ENCODE measurements around the gene CCNH. TPM values are rescaled to one million over a fixed set of nuclear protein-coding genes. Genes with fewer than 3 reads are reported as not detected.

Gene CCNH
- total RNA-seq, 1 donor from 2014 or later = 23.1 TPM

GRCh38 chr5:87405472-87406155, 7.1 kb downstream of the CCNH start:
- Mint-ChIP-seq H3K9me3 (ENCODE audit: low read depth) (peaks cover 4% of the 10 kb centered on the region), H3K27ac (ENCODE audit: unreplicated experiment) (peak overlapping the region; percentile 25), H3K27me3 (ENCODE audit: low read depth) (no peaks in the 10 kb centered on the region), H3K36me3 (ENCODE audit: low read depth) (peaks cover 28% of the 10 kb centered on the region), H3K4me1 (ENCODE audit: low read depth) (peaks cover 5% of the 10 kb centered on the region), H3K4me3 (ENCODE audit: unreplicated experiment) (no peak overlapping the region)
- no peak for TF ChIP-seq CTCF (IDR thresholded peaks at IDR 0.05)
- DNase-seq (ENCODE audit: low spot score) = no peak

DNA sequence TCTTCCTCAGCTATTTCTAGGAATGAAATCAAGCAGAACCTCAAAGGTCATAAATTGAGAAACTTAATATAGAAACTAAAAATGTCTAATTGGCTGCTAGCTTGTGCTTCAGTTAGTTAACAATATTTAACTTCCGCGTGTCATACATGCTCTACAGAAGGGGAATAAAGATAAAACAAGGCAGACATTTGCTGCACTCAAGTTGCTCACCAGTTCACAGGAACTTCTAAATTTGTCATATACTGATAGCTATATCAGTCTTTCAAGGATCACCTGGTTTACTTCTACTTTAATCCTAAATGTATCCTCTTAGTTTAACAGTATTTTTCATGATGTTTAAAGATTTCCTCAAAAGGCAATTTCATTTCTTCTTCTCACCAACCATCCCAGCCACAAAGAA, 8.4 kb downstream of the CCNH start:
- H3K27ac Mint-ChIP-seq (ENCODE audit: unreplicated experiment) = no peak overlapping the region
- DNase-seq (ENCODE audit: low spot score) = no peak
- H3K4me1 Mint-ChIP-seq (ENCODE audit: low read depth) = peaks cover 12% of the 10 kb centered on the region
- peaks cover 4% of the 10 kb centered on the region for H3K9me3 Mint-ChIP-seq (ENCODE audit: low read depth)
- H3K4me3 Mint-ChIP-seq (ENCODE audit: unreplicated experiment) = no peak overlapping the region
- H3K27me3 Mint-ChIP-seq (ENCODE audit: low read depth) = no peaks in the 10 kb centered on the region
- peaks cover 28% of the 10 kb centered on the region for H3K36me3 Mint-ChIP-seq (ENCODE audit: low read depth)
- no peak for TF ChIP-seq CTCF (IDR thresholded peaks at IDR 0.05)

- no peak for TF ChIP-seq CTCF (IDR thresholded peaks at IDR 0.05)
- peaks cover 27% of the 10 kb centered on the region for H3K36me3 Mint-ChIP-seq (ENCODE audit: low read depth)
Measured at GRCh38 chr5:87403899-87404298, 8.8 kb downstream of the CCNH start.

GRCh38 chr5:87403409-87403808, 9.3 kb downstream of the CCNH start:
- Mint-ChIP-seq H3K27me3 (ENCODE audit: low read depth) (no peaks in the 10 kb centered on the region), H3K4me3 (ENCODE audit: unreplicated experiment) (no peak overlapping the region), H3K4me1 (ENCODE audit: low read depth) (peaks cover 17% of the 10 kb centered on the region), H3K27ac (ENCODE audit: unreplicated experiment) (no peak overlapping the region), H3K9me3 (ENCODE audit: low read depth) (peaks cover 4% of the 10 kb centered on the region), H3K36me3 (ENCODE audit: low read depth) (peaks cover 24% of the 10 kb centered on the region)
- no peak for DNase-seq (ENCODE audit: low spot score)
- TF ChIP-seq CTCF (IDR thresholded peaks at IDR 0.05) = no peak

More at GRCh38 chr5:87403899-87404298, 8.8 kb downstream of the CCNH start:
- Mint-ChIP-seq H3K27ac (ENCODE audit: unreplicated experiment) (no peak overlapping the region), H3K4me1 (ENCODE audit: low read depth) (peaks cover 15% of the 10 kb centered on the region), H3K9me3 (ENCODE audit: low read depth) (peaks cover 4% of the 10 kb centered on the region), H3K4me3 (ENCODE audit: unreplicated experiment) (no peak overlapping the region), H3K27me3 (ENCODE audit: low read depth) (no peaks in the 10 kb centered on the region)
- DNase-seq (ENCODE audit: low spot score) = no peak

DNA sequence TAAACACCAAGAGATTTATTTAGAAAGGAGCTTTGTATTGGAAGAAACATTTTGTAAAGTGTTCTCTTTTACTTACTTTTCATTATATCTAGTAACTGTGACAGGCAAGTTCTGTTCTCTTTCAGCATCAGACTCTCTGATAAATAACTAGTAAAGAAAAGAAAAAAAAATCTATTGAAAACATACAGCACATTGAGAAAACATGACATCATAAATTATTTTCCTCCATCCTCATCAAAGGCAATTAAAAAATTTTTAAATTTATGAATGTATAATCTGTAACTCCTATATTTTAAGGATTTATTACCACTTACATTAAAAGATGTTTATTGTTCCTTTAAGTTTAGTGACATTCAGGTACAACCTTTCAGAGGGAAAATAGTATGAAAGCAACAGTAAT, 11.1 kb downstream of the CCNH start:
- no peak overlapping the region for H3K27ac Mint-ChIP-seq (ENCODE audit: unreplicated experiment)
- peaks cover 14% of the 10 kb centered on the region for H3K36me3 Mint-ChIP-seq (ENCODE audit: low read depth)
- peaks cover 17% of the 10 kb centered on the region for H3K4me1 Mint-ChIP-seq (ENCODE audit: low read depth)
- DNase-seq (ENCODE audit: low spot score) = no peak
- no peaks in the 10 kb centered on the region for H3K27me3 Mint-ChIP-seq (ENCODE audit: low read depth)
- H3K4me3 Mint-ChIP-seq (ENCODE audit: unreplicated experiment) = no peak overlapping the region
- peaks cover 4% of the 10 kb centered on the region for H3K9me3 Mint-ChIP-seq (ENCODE audit: low read depth)
- no peak for TF ChIP-seq CTCF (IDR thresholded peaks at IDR 0.05)

Data from chondrocyte (in vitro differentiated cells).